Upper lobe of left lung (tissue), 6 donors: ENCODE measurements around the gene FNBP1L. TPM values are rescaled to one million over a fixed set of nuclear protein-coding genes. Genes with fewer than 3 reads are reported as not detected.

Experiments
- ATAC-seq, 2 donors: fragments of 200-7000 bp; cut with Tn5 transposase; one replicate each; pipeline ENCODE4 v1.9.1; 2022; ENCODE audit warnings: mild to moderate bottlenecking in 2 of 2, moderate library complexity in 2 of 2; ENCODE audit not compliant: low FRiP score in 2 of 2
- DNase-seq, 2 donors: peaks; one replicate each; pipeline ENCODE4 v3.0.0-alpha.2; 2019 to 2020
- H3K27ac ChIP-seq, 4 donors: fragments of 200-600 bp; sonication (generic); one replicate each; pipeline ENCODE4 v1.5.1; 2016 to 2019
- H3K27me3 ChIP-seq, 4 donors: fragments of 200-600 bp; sonication (generic); one replicate each; pipeline ENCODE4 v1.5.1; 2017 to 2019
- H3K36me3 ChIP-seq, 4 donors: fragments of 200-600 bp; sonication (generic); one replicate each; pipeline ENCODE4 v1.5.1; 2016 to 2019
- H3K4me1 ChIP-seq, 4 donors: fragments of 200-600 bp; sonication (generic); one replicate each; pipeline ENCODE4 v1.5.1; 2018 to 2019
- H3K4me3 ChIP-seq, 4 donors: fragments of 200-600 bp; sonication (generic); one replicate each; pipeline ENCODE4 v1.5.1; 2017 to 2019; ENCODE audit warnings: mild to moderate bottlenecking in 2 of 4, moderate library complexity in 1 of 4
- H3K9me3 ChIP-seq, 4 donors: fragments of 200-600 bp; sonication (generic); one replicate each; pipeline ENCODE4 v1.5.1; 2018 to 2019
- CTCF ChIP-seq, 6 experiments: fragments of 450-650 bp in 4 of 6; fragments of 200-600 bp in 2 of 6; sonication (generic) in 2 of 6; IDR thresholded peaks; one replicate each; pipeline ENCODE4 v1.5.1; 2016 to 2019; ENCODE audit warnings: antibody characterized with exemption in 6 of 6
- EP300 ChIP-seq, 4 donors: sonication (generic); formaldehyde crosslinking; IDR thresholded peaks; one replicate each; pipeline ENCODE4 v1.5.1; 2017; ENCODE audit warnings: antibody characterized with exemption in 4 of 4, control low read depth in 2 of 4
- POLR2A ChIP-seq, 4 donors: fragments of 450-650 bp; IDR thresholded peaks; one replicate each; pipeline ENCODE4 v1.5.1; 2016 to 2017; ENCODE audit warnings: antibody characterized with exemption in 4 of 4, mild to moderate bottlenecking in 2 of 4
- POLR2AphosphoS5 ChIP-seq, 2 donors: sonication (generic); formaldehyde crosslinking; IDR thresholded peaks; one replicate each; pipeline ENCODE4 v1.5.1; 2017; ENCODE audit warnings: antibody characterized with exemption in 2 of 2
- WGBS, 2 donors: methylation state at CpG; one replicate each; pipeline ENCODE4 v1.1.5; 2017 to 2018; 5-methylcytosine and 5-hydroxymethylcytosine counted together
- total RNA-seq, 6 donors: library from RNA; depleted of rRNA in 4 of 6; stranded (reverse); fragments of >200 nt in 4 of 6; gene quantifications; one replicate each; pipeline versions ENCODE4 v1.1.0 to v1.2.1, GENCODE V29; 2016 to 2021
- donor health status: DM: no; HTN: no; CAD: no; lungs with moderate emphysema.
- donor health status: DM: no; HTN: yes; CAD: no; lungs with severe emphysema.

FNBP1L gene
- total RNA-seq, 6 donors from 2014 or later = 28.5 to 84.0 (median 34.0) TPM

- H3K4me1 ChIP-seq = peaks cover 5 to 15% (median 10%) of the 10 kb centered on the region in 4 donors
- H3K27ac ChIP-seq = no peak overlapping the region
- no peak overlapping the region for H3K4me3 ChIP-seq
- H3K36me3 ChIP-seq = peaks cover 0 to 7% (median 0%) of the 10 kb centered on the region in 4 donors
- H3K27me3 ChIP-seq = no peaks in the 10 kb centered on the region
- WGBS, 2 donors = 62 to 68% methylated on average over 1 of the region's 1 CpG
- DNase-seq (no peak), ATAC-seq (no peak)
- H3K9me3 ChIP-seq = no peaks in the 10 kb centered on the region
- TF ChIP-seq EP300 (IDR thresholded peaks at IDR 0.05) (no peak), POLR2AphosphoS5 (IDR thresholded peaks at IDR 0.05) (no peak), POLR2A (IDR thresholded peaks at IDR 0.05) (no peak), CTCF (IDR thresholded peaks at IDR 0.05) (no peak)
Observed at GRCh38 chr1:93502571-93502970, 54.7 kb downstream of the FNBP1L start.

GRCh38 chr1:93503163-93503562, 55.2 kb downstream of the FNBP1L start:
- Histone ChIP-seq H3K27ac (no peak overlapping the region), H3K9me3 (no peaks in the 10 kb centered on the region), H3K4me1 (peaks cover 5 to 15% (median 10%) of the 10 kb centered on the region in 4 donors), H3K4me3 (no peak overlapping the region), H3K36me3 (peaks cover 0 to 7% (median 0%) of the 10 kb centered on the region in 4 donors), H3K27me3 (no peaks in the 10 kb centered on the region)
- TF ChIP-seq POLR2A (IDR thresholded peaks at IDR 0.05) (no peak), EP300 (IDR thresholded peaks at IDR 0.05) (no peak), CTCF (IDR thresholded peaks at IDR 0.05) (no peak), POLR2AphosphoS5 (IDR thresholded peaks at IDR 0.05) (no peak)
- DNase-seq (no peak), ATAC-seq (no peak)
- WGBS, 2 donors = 87 to 91% methylated on average over 3 of the region's 3 CpGs

GRCh38 chr1:93503816-93504215, 55.9 kb downstream of the FNBP1L start:
- TF ChIP-seq POLR2A (IDR thresholded peaks at IDR 0.05) = no peak
- no peak for TF ChIP-seq CTCF (IDR thresholded peaks at IDR 0.05)
- TF ChIP-seq POLR2AphosphoS5 (IDR thresholded peaks at IDR 0.05) = no peak
- no peak for TF ChIP-seq EP300 (IDR thresholded peaks at IDR 0.05)
- no peak for DNase-seq
- no peak overlapping the region for H3K4me3 ChIP-seq
- peaks cover 0 to 7% (median 0%) of the 10 kb centered on the region in 4 donors for H3K36me3 ChIP-seq
- ATAC-seq = no peak
- H3K9me3 ChIP-seq = no peaks in the 10 kb centered on the region
- H3K27me3 ChIP-seq = no peaks in the 10 kb centered on the region
- H3K4me1 ChIP-seq = peaks cover 5 to 15% (median 10%) of the 10 kb centered on the region in 4 donors
- peak overlapping the region in 1 of 4 donors; percentile 74 for H3K27ac ChIP-seq

GRCh38 chr1:93504247-93505033, 56.5 kb downstream of the FNBP1L start:
- Histone ChIP-seq H3K27me3 (no peaks in the 10 kb centered on the region), H3K36me3 (peaks cover 0 to 7% (median 0%) of the 10 kb centered on the region in 4 donors), H3K4me3 (no peak overlapping the region), H3K4me1 (peaks cover 5 to 15% (median 10%) of the 10 kb centered on the region in 4 donors), H3K9me3 (no peaks in the 10 kb centered on the region), H3K27ac (peak overlapping the region in 3 of 4 donors; percentile 8 to 74 (median 74))
- DNase-seq (no peak), ATAC-seq (no peak)
- WGBS, 2 donors = 78 to 81% methylated on average over 8 of the region's 8 CpGs
- TF ChIP-seq CTCF (IDR thresholded peaks at IDR 0.05) (no peak), POLR2A (IDR thresholded peaks at IDR 0.05) (no peak), POLR2AphosphoS5 (IDR thresholded peaks at IDR 0.05) (no peak), EP300 (IDR thresholded peaks at IDR 0.05) (no peak)
